ENCODE measurements around the gene GNAI2.

GNAI2 gene

GRCh38 chr3:50275141-50275995 lies 39.4 kb downstream of the GNAI2 start:
- Histone ChIP-seq H3K9me2 (replicated peaks; ENCODE audit: control insufficient read depth, low read length) (no peaks in the 10 kb centered on the region), H4K20me1 (ENCODE audit: control insufficient read depth, insufficient read depth, low read depth, low read length) (no peaks in the 10 kb centered on the region), H3K4me1 (ENCODE audit: control insufficient read depth, low read length) (peaks cover 15% of the 10 kb centered on the region), H3K36me3 (ENCODE audit: control insufficient read depth, low read length) (no peaks in the 10 kb centered on the region), H3K27ac (ENCODE audit: low read depth, low read length) (no peak overlapping the region), H3K4me2 (ENCODE audit: low read length) (no peak overlapping the region), H3F3A (ENCODE audit: control insufficient read depth, insufficient read depth) (no peaks in the 10 kb centered on the region), H3K79me2 (ENCODE audit: control insufficient read depth, low read length) (no peaks in the 10 kb centered on the region), H3K4me3 (ENCODE audit: low read length) (no peak overlapping the region), H3K9me3 (ENCODE audit: control insufficient read depth, insufficient read depth, low read length) (no peaks in the 10 kb centered on the region), H3K27me3 (ENCODE audit: control insufficient read depth, low read length) (peaks cover 40% of the 10 kb centered on the region)
- no peak for TF ChIP-seq CTCF (IDR thresholded peaks at IDR 0.05; ENCODE audit: low read depth, low read length, poor library complexity, severe bottlenecking)
- no peak for TF ChIP-seq EZH2phosphoT487 (IDR thresholded peaks at IDR 0.05; ENCODE audit: borderline replicate concordance, low read length)

- Histone ChIP-seq H4K20me1 (ENCODE audit: control insufficient read depth, insufficient read depth, low read depth, low read length) (no peaks in the 10 kb centered on the region), H3F3A (ENCODE audit: control insufficient read depth, insufficient read depth) (no peaks in the 10 kb centered on the region), H3K9me3 (ENCODE audit: control insufficient read depth, insufficient read depth, low read length) (no peaks in the 10 kb centered on the region), H3K27me3 (ENCODE audit: control insufficient read depth, low read length) (peaks cover 40% of the 10 kb centered on the region), H3K9me2 (replicated peaks; ENCODE audit: control insufficient read depth, low read length) (no peaks in the 10 kb centered on the region), H3K4me1 (ENCODE audit: control insufficient read depth, low read length) (peaks cover 19% of the 10 kb centered on the region), H3K36me3 (ENCODE audit: control insufficient read depth, low read length) (no peaks in the 10 kb centered on the region), H3K4me2 (ENCODE audit: low read length) (no peak overlapping the region), H3K27ac (ENCODE audit: low read depth, low read length) (no peak overlapping the region), H3K4me3 (ENCODE audit: low read length) (no peak overlapping the region), H3K79me2 (ENCODE audit: control insufficient read depth, low read length) (no peaks in the 10 kb centered on the region)
- no peak for TF ChIP-seq CTCF (IDR thresholded peaks at IDR 0.05; ENCODE audit: low read depth, low read length, poor library complexity, severe bottlenecking)
Measured at GRCh38 chr3:50275996-50276761, 40.2 kb downstream of the GNAI2 start.

- Histone ChIP-seq H3K4me1 (ENCODE audit: control insufficient read depth, low read length) (peaks cover 19% of the 10 kb centered on the region), H3K27ac (ENCODE audit: low read depth, low read length) (no peak overlapping the region), H3K9me3 (ENCODE audit: control insufficient read depth, insufficient read depth, low read length) (no peaks in the 10 kb centered on the region), H3K4me2 (ENCODE audit: low read length) (no peak overlapping the region), H3F3A (ENCODE audit: control insufficient read depth, insufficient read depth) (no peaks in the 10 kb centered on the region), H3K79me2 (ENCODE audit: control insufficient read depth, low read length) (no peaks in the 10 kb centered on the region), H3K27me3 (ENCODE audit: control insufficient read depth, low read length) (peaks cover 36% of the 10 kb centered on the region), H3K36me3 (ENCODE audit: control insufficient read depth, low read length) (no peaks in the 10 kb centered on the region), H4K20me1 (ENCODE audit: control insufficient read depth, insufficient read depth, low read depth, low read length) (no peaks in the 10 kb centered on the region), H3K4me3 (ENCODE audit: low read length) (no peak overlapping the region), H3K9me2 (replicated peaks; ENCODE audit: control insufficient read depth, low read length) (no peaks in the 10 kb centered on the region)
- TF ChIP-seq CTCF (IDR thresholded peaks at IDR 0.05; ENCODE audit: low read depth, low read length, poor library complexity, severe bottlenecking) = no peak
- TF ChIP-seq EZH2phosphoT487 (IDR thresholded peaks at IDR 0.05; ENCODE audit: borderline replicate concordance, low read length) = no peak
Measured at GRCh38 chr3:50276762-50277101, 40.7 kb downstream of the GNAI2 start.
